Activated T-helper 1 cell treated with anti-CD3 and anti-CD28 coated beads, Interleukin-2, amount 50 U/mL, for 16 hours (primary cell): Measurements from ENCODE around the gene CDH1.
A peak's percentile ranks its signal among the peaks of the same experiment; 100 is the strongest.

Source experiments
- DNase-seq, 2 donors: peaks; one replicate each; pipeline ENCODE4 v3.0.0-alpha.2; 2020; ENCODE audit warnings: low read depth in 1 of 2, low spot score in 1 of 2

The CDH1 gene

DNA sequence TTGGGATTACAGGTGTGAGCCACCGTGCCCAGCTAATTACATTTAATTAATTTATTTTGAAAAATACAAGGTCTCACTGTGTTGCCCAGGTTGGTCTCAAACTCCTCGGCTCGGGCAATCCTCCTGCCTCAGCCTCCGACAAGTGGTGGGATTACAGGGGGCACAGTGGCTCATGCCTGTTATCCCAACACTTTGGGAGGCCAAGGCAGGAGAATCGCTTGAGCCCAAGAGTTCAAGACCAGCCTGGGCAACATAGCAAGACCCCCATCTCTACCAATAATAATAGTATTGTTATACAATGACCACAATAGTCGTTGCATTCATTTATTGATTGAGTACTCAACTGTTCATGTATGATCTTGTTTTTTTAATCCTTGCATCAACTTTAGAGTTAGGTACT, 22.0 kb downstream of the CDH1 start:
- DNase-seq, result no peak

- DNase-seq, result peak in 1 of 2 donors; percentile 19
Measured at GRCh38 chr16:68760671-68761275, 23.7 kb downstream of the CDH1 start.

DNA sequence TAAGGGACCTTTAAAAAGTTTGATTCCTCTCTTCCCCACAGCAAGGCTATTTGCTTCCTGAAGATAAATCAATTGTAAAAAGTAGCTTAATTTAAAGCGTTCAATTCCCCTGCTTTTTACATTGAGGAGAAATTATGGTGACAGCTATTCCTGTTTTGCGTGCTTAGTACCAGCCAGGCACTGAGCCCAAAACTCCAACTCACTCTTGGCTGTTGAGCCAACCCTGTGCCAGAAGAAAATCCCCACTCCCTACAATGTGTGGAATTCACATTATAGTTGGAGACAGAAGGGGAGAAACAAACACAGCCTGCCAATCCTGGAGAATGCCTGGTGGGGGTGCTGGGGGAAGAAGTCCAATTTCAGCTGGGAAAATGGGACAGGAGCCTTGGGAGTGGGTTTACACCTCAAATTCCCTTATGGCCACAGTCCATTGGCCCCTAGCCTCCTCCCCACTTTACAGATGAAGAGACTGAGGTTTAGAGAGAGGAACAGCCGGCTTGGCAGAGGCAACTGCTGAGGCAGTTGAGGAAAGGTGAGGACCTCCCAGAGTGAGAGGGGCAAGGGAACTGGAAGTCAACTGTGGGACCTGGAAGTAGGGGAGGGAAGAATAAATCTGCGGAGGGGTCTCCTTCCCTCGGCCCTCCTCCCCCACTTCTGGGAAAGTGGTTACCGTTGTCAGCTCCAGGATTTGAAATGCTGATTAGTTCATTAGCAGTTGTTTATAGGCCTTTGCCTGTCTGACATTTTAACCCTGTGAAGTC, 26.1 kb downstream of the CDH1 start:
- DNase-seq, result no peak

DNA sequence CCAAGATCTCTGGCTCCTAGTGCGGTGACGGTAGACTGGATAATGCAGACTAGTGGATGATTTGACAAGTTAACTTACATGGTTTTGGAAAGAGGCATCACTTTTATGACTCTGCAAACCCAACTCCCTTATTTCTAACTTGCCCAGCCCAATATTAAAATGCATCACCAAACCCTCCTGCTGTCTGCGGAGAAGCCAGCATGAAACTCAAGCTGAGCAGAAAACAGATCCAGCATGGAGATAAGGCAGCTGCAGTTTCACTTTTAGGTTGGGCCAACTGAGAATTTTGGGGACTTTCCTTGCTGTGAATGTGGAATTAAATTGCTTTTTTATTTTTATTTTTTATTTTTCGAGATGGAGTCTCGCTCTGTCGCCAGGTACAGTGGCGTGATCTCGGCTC, 27.8 kb downstream of the CDH1 start:
- no peak for DNase-seq

GRCh38 chr16:68767581-68767980, 30.5 kb downstream of the CDH1 start:
- DNase-seq, result no peak

- no peak for DNase-seq
Measured at GRCh38 chr16:68768175-68768574, 31.1 kb downstream of the CDH1 start.

DNA sequence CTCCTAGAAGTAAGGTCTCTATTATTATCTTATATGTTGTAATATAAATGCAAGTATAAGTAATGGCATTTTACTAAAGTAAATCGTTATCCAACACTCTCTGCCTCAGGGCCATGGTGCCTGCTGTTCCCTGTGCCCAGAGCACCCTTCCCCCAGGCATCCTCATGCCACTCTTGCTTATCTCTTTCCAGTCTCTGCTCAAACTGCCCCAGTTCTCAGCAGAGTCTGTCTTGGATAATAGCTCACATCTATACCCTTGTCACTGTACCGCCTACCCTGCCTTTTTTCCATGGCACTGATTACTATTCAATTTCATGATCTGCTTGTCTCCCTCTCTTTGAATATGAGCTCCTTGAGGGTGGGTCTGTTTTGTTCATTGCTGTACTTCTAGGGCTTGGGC, 31.7 kb downstream of the CDH1 start:
- DNase-seq, result no peak

DNA sequence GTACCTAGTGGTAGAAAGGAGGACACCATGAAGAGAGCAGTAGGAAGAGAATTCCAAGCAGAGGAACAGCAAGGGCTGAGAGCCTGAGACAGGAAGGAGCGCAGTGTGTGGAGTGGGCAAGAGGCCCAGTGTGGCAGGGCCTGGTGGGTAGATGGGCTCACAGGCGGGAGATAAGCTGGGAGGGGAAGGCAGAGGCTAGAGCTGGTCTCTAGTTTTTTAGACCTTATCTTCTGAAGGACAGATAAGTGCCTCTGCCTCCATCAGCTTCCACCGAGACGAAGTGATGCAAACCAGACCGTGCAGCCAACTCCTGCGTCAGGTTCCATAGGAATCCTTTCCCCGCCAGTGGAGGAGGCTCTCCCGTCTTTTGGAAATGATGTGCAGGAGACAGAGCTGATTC, 33.6 kb downstream of the CDH1 start:
- DNase-seq, result no peak

- no peak for DNase-seq
Measured at GRCh38 chr16:68772030-68772681, 35.1 kb downstream of the CDH1 start.

- DNase-seq, result no peak
Measured at GRCh38 chr16:68772871-68773270, 35.8 kb downstream of the CDH1 start.

DNA sequence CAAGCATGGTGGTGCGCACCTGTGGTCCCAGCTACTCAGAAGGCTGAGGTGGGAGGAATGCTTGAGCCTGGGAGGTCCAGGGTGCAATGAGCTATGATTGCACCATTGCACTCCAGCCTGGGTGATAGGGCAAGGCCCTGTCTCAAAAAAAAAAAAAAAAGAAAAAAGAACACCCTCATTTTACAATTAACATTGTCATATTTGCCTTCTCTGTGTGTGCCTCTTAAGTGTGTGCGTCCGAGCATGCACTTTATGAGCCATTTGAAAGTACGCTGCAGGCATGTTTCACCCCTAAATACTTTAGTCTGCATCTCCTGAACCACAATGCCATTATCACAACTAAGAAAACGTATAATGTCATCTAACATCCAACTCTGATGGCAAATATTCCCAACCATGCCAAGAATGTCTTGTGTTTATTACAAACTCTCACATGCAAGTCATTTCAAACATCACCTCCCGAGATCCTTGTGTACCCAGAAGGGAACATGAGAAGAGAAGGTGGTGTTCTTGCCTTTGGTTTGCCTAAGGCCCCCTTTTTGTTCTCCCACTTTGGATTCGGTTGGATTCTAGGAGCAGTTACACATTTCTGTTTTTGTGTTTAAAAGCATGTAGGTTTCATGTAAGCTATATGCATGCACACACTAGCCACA, 38.0 kb downstream of the CDH1 start:
- no peak for DNase-seq

GRCh38 chr16:68776821-68777485, 39.9 kb downstream of the CDH1 start:
- no peak for DNase-seq

DNA sequence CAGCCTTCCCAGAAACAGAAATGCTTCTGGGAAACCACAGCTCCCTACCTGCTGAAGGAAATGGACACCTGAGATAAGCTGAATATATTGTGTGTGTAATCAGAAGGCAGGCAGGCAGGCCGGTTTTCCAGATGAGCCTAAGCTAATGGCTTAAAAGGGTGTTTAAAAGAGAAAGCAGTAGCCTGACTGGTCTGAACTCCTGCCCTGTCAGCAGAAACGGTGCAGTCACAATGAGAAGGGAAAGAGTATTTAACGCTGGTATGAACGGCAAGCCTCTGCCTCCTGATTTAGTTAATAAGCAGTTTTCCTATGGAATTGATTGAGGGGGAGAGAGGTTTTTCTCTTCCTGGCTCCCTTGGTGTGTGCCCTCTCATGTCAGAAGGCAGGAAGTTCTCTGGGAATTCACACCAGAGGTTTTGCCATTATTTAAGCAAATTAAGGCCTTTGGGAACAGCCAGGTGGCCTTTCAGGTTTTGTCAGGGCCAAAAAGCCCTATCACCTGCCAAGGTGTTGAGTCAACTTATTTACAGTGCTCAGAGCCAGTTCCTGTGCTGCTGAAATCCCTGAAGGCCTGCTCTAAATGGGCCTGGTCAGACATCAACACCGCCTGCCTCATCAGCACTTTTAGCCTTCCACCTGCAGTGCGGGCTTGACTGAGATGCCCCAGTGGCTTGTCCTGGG, 41.6 kb downstream of the CDH1 start:
- no peak for DNase-seq

DNA sequence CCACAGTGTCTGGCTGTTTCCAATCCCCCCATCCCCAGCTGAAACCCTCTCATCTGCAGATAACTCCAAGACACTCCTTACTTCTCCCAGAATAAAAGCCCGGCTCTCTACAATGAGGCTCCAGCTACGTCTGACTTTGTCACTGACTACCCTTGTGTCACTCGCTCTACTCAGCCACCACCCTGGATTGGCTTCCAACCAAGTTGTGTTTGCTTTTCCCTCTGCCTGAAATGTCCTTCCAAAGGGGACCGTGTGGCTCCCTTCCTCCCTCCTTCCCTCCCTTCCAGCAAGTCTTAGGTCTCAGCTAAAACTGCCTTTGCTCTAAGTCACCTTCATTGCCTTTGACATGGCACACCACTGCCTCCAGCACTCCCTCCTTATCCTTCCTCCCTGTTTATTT, 42.8 kb downstream of the CDH1 start:
- DNase-seq, result no peak

GRCh38 chr16:68781784-68782183, 44.7 kb downstream of the CDH1 start:
- no peak for DNase-seq

- no peak for DNase-seq
Measured at GRCh38 chr16:68782198-68783174, 45.4 kb downstream of the CDH1 start.

GRCh38 chr16:68784226-68784625, 47.1 kb downstream of the CDH1 start:
- DNase-seq, result no peak

DNA sequence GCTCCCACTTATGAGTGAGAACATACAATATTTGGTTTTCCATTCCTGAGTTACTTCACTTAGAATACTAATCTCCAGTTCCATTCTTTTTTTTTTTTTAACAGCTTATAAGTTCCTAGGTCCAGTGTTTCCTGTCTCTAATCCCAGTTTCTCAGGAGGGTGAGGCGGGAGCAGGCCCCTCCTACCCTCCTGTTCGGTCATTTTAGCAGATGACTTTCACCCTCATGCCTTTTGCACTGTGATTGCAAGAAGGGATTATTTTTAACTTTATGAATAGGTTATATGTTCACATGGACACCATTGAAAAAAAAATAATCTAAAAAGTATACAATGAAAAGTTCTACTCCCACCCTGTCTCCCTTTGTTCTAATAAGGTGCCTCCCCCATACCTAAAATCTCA, 47.6 kb downstream of the CDH1 start:
- no peak for DNase-seq

GRCh38 chr16:68785715-68786114, 48.6 kb downstream of the CDH1 start:
- DNase-seq, result no peak
